Measurements from ENCODE around the gene CD8B2. TPM values are rescaled to one million over a fixed set of nuclear protein-coding genes. Genes with fewer than 3 reads are reported as not detected.

The CD8B2 gene
- total RNA-seq, 4 donors from 2014 or later = not detected

DNA sequence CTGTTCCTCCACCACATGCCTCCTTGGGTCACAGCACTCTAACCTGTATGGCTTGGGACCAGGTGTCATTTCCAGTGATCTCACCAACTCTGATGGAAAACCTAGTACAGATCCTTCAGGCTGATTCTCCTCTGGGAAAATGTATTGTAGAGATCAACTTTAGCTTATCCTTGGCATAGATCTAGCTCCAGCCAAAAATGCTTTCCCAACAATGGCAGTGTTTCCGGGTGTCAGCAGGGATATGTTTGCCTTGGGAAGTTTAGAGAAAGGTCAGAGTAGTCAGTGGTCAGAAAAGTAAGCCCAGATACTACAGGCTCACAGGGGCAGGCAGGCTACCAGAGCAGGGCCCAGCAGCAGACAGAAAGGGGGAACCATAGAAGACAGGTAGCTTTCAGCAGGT, 73.6 kb downstream of the CD8B2 start:
- TF ChIP-seq CTCF (IDR thresholded peaks at IDR 0.05) (no peak), POLR2A (IDR thresholded peaks at IDR 0.05) (no peak), EP300 (IDR thresholded peaks at IDR 0.05) (no peak)
- Histone ChIP-seq H3K27me3 (no peaks in the 10 kb centered on the region), H3K9me3 (no peaks in the 10 kb centered on the region), H3K4me1 (peaks cover 0 to 14% (median 0%) of the 10 kb centered on the region in 4 donors), H3K27ac (no peak overlapping the region), H3K4me3 (no peak overlapping the region), H3K36me3 (no peaks in the 10 kb centered on the region)
- WGBS, 2 donors = 79 to 82% methylated on average over 1 of the region's 1 CpG
- no peak for DNase-seq (ENCODE audit: low spot score in 2 of 2)

DNA sequence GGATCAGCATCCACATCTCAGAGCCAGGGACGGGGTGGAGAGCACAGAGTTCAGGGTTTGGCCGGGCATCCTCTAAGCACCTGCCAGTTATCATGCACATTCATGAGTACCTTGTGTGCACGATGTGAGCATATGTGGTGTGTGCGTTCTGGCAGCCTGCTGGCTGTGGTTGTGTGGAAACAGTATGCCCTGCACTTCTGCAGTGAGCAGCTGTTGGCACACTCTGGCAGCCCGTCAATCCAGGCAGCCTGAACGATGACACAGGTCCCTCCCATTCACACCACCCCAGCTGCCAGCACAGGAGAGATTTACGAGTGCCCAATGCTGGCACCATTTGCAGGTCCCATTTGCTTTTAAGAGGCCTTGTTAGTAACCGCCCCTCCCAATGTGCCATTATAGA, 74.2 kb downstream of the CD8B2 start:
- H3K36me3 ChIP-seq = no peaks in the 10 kb centered on the region
- no peak for TF ChIP-seq EP300 (IDR thresholded peaks at IDR 0.05)
- no peak for TF ChIP-seq CTCF (IDR thresholded peaks at IDR 0.05)
- TF ChIP-seq POLR2A (IDR thresholded peaks at IDR 0.05) = no peak
- H3K9me3 ChIP-seq = no peaks in the 10 kb centered on the region
- H3K4me1 ChIP-seq = peaks cover 0 to 20% (median 0%) of the 10 kb centered on the region in 4 donors
- no peaks in the 10 kb centered on the region for H3K27me3 ChIP-seq
- DNase-seq (ENCODE audit: low spot score in 2 of 2) = no peak
- 82 to 89% methylated on average over 7 to 8 of the region's 8 CpGs for WGBS, 2 donors
- H3K4me3 ChIP-seq = no peak overlapping the region
- H3K27ac ChIP-seq = no peak overlapping the region

DNA sequence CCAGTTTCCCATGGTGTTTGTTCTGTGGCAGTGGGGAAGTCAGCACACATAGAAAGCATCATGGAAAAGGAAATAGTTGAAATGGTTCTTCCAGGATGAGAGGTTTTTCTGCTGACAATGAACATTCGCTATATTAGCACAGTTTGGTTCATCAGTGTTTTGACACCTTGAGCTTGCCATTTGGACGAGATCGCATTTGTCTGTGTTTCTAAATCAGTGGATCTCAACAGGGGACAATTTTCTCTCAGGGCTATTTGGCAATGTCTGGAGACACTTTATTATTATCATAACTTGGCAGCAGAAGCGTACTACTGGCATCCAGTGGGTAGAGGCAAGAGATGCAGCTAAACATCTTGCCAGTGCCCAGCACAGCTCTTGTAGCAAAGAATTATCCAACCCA, 74.6 kb downstream of the CD8B2 start:
- WGBS, 2 donors = 79 to 87% methylated on average over 4 of the region's 4 CpGs
- peaks cover 0 to 21% (median 0%) of the 10 kb centered on the region in 4 donors for H3K4me1 ChIP-seq
- TF ChIP-seq CTCF (IDR thresholded peaks at IDR 0.05) (no peak), POLR2A (IDR thresholded peaks at IDR 0.05) (no peak), EP300 (IDR thresholded peaks at IDR 0.05) (no peak)

DNA sequence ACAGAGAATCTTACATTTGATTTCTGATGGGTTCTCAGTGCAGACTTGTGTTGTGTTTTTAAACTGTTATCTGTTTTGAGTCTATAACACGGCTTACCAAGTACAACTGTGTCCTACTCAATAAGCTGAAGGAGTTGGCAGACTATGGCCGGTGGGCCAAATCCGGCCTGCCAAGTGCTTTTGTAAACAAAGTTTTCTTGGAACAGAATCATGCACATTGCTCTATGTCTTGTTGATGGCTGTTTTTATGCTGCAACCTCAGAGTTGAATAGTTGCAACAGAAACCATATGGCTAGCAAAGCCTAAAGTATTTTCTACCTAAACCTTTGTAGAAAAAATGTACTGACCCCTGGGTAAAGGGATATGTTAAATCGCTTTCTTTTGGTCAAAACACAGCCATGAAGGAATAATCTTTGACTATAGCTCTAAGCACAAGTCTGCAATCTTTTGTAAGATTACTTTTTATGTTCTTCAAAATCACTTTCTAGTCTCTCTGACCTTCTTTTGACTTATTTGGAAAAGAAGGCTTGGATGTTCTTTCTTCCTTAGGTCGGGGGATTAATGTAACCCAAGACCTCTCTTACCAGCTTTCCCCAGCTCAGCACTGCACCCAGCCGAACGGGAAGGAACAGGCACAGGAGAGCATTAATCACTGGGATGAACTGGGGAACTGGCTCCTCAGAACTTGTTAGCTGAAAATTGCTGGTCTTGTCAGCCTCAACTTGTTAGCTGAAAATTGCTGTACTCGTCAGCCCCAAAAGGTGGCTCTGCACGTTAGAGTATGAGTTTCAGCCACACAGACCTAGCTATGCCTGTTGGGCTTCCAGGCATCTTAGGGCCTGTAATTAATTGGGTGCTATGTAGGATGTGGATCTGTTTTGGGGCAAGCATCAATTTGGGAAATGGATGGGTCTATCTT, 75.4 kb downstream of the CD8B2 start:
- Histone ChIP-seq H3K4me1 (peaks cover 0 to 21% (median 0%) of the 10 kb centered on the region in 4 donors), H3K36me3 (no peaks in the 10 kb centered on the region), H3K27ac (no peak overlapping the region), H3K4me3 (no peak overlapping the region), H3K27me3 (no peaks in the 10 kb centered on the region), H3K9me3 (no peaks in the 10 kb centered on the region)
- WGBS, 2 donors = 25 to 37% methylated on average over 9 of the region's 9 CpGs
- TF ChIP-seq POLR2A (IDR thresholded peaks at IDR 0.05) = no peak
- no peak for TF ChIP-seq EP300 (IDR thresholded peaks at IDR 0.05)
- TF ChIP-seq CTCF (IDR thresholded peaks at IDR 0.05) = no peak
- no peak for DNase-seq (ENCODE audit: low spot score in 2 of 2)

More for the DNA sequence above, 74.6 kb downstream of the CD8B2 start:
- no peak for DNase-seq (ENCODE audit: low spot score in 2 of 2)
- Histone ChIP-seq H3K36me3 (no peaks in the 10 kb centered on the region), H3K27ac (no peak overlapping the region), H3K27me3 (no peaks in the 10 kb centered on the region), H3K4me3 (no peak overlapping the region), H3K9me3 (no peaks in the 10 kb centered on the region)

- no peak overlapping the region for H3K4me3 ChIP-seq
- no peak for DNase-seq (ENCODE audit: low spot score in 2 of 2)
- no peaks in the 10 kb centered on the region for H3K36me3 ChIP-seq
- H3K27me3 ChIP-seq = no peaks in the 10 kb centered on the region
- H3K9me3 ChIP-seq = no peaks in the 10 kb centered on the region
- H3K4me1 ChIP-seq = peaks cover 0 to 21% (median 0%) of the 10 kb centered on the region in 4 donors
- no peak overlapping the region for H3K27ac ChIP-seq
- TF ChIP-seq EP300 (IDR thresholded peaks at IDR 0.05) (no peak), CTCF (IDR thresholded peaks at IDR 0.05) (peak in 4 of 5 experiments; percentile 22 to 32 (median 26))
- 57 to 77% methylated on average over 2 of the region's 2 CpGs for WGBS, 2 donors
These were observed 76.0 kb downstream of the CD8B2 start for GRCh38 chr2:106563195-106563594.

Measured in tibial nerve (tissue), 4 donors.